Activated CD4-positive, alpha-beta T cell treated with anti-CD3 and anti-CD28 coated beads, Interleukin-2, Interleukin-6, amounts not matched to agents 100 ng/mL and 50 ng/mL, durations not matched to agents 16 hours and 8 hours (primary cell): ENCODE measurements around the gene DYNC1LI1.
"Not testable (repeated sequence)": the region's sequence is repeated elsewhere in the genome, so short reads cannot be mapped to it uniquely, and the experiment has no call there.

Experiments
- DNase-seq: peaks from one replicate; pipeline ENCODE4 v3.0.0-alpha.2; 2020

The DYNC1LI1 gene

GRCh38 chr3:32525720-32526119 is 44.9 kb downstream of the DYNC1LI1 start:
- DNase-seq, result no peak

- no peak for DNase-seq
Measured at GRCh38 chr3:32522682-32523081, 48.0 kb downstream of the DYNC1LI1 start.

GRCh38 chr3:32518921-32519320 is 51.7 kb downstream of the DYNC1LI1 start:
- not testable (repeated sequence) for DNase-seq

GRCh38 chr3:32516751-32517150 is 53.9 kb downstream of the DYNC1LI1 start:
- DNase-seq, result not testable (repeated sequence)

- DNase-seq, result no peak
Measured at GRCh38 chr3:32511005-32511404, 59.7 kb downstream of the DYNC1LI1 start.

GRCh38 chr3:32510075-32510724 is 60.5 kb downstream of the DYNC1LI1 start:
- DNase-seq, result peak; percentile 72

- DNase-seq, result no peak
Measured at GRCh38 chr3:32508711-32509110, 61.9 kb downstream of the DYNC1LI1 start.

GRCh38 chr3:32506466-32506865 is 64.2 kb downstream of the DYNC1LI1 start:
- DNase-seq, result no peak

GRCh38 chr3:32502946-32503286 is 67.7 kb downstream of the DYNC1LI1 start:
- DNase-seq, result no peak

GRCh38 chr3:32502118-32502945 is 68.3 kb downstream of the DYNC1LI1 start, which contains the start of gene CMTM6:
TSS of gene CMTM6 (minus strand) at chr3:32502852. CDS start at chr3:32502745, 107 bp downstream.
- peak; percentile 79 for DNase-seq

GRCh38 chr3:32501783-32502117 is 68.9 kb downstream of the DYNC1LI1 start:
- DNase-seq, result no peak

- no peak for DNase-seq
Measured at GRCh38 chr3:32500880-32501782, 69.5 kb downstream of the DYNC1LI1 start.

GRCh38 chr3:32500231-32500630 is 70.4 kb downstream of the DYNC1LI1 start:
- no peak for DNase-seq

- no peak for DNase-seq
Measured at GRCh38 chr3:32499585-32499984, 71.1 kb downstream of the DYNC1LI1 start.

- no peak for DNase-seq
Measured at GRCh38 chr3:32498992-32499391, 71.7 kb downstream of the DYNC1LI1 start.

GRCh38 chr3:32498252-32498651 is 72.4 kb downstream of the DYNC1LI1 start:
- no peak for DNase-seq

- DNase-seq, result no peak
Measured at GRCh38 chr3:32495609-32496008, 75.0 kb downstream of the DYNC1LI1 start.

GRCh38 chr3:32495085-32495484 is 75.6 kb downstream of the DYNC1LI1 start:
- no peak for DNase-seq

GRCh38 chr3:32493437-32494414 is 76.9 kb downstream of the DYNC1LI1 start:
- DNase-seq, result peak; percentile 35

GRCh38 chr3:32492684-32493436 is 77.8 kb downstream of the DYNC1LI1 start:
- no peak for DNase-seq

- no peak for DNase-seq
Measured at GRCh38 chr3:32488474-32489008, 82.1 kb downstream of the DYNC1LI1 start.
